Left ventricle myocardium inferior (tissue), 1 donor: ENCODE results near the gene FILIP1L. TPM values are rescaled to one million over a fixed set of nuclear protein-coding genes. Genes with fewer than 3 reads are reported as not detected.
A peak's percentile ranks its signal among the peaks of the same experiment; 100 is the strongest.

ENCODE experiments used
- DNase-seq: peaks from one replicate; pipeline ENCODE4 v3.0.0-alpha.2; 2020
- H3K27ac ChIP-seq: fragments of 200-600 bp; replicated peaks from 2 replicates; pipeline ENCODE4 v1.8.0; 2021
- H3K27me3 ChIP-seq: fragments of 200-600 bp; 2 replicates; pipeline ENCODE4 v1.8.0; 2021; ENCODE audit warnings: low read depth
- H3K36me3 ChIP-seq: fragments of 200-600 bp; 2 replicates; pipeline ENCODE4 v1.8.0; 2021
- H3K4me1 ChIP-seq: fragments of 200-600 bp; 2 replicates; pipeline ENCODE4 v1.8.0; 2021
- H3K4me3 ChIP-seq: fragments of 200-600 bp; 2 replicates; pipeline ENCODE4 v1.8.0; 2021; ENCODE audit warnings: mild to moderate bottlenecking, moderate library complexity
- H3K9me3 ChIP-seq: fragments of 200-600 bp; replicated peaks from 2 replicates; pipeline ENCODE4 v1.8.0; 2021
- CTCF ChIP-seq: fragments of 200-600 bp; IDR thresholded peaks from 2 replicates; pipeline ENCODE4 v1.8.0; 2021; ENCODE audit warnings: antibody characterized with exemption, mild to moderate bottlenecking, borderline replicate concordance
- intact Hi-C: fragments of 100-400 bp; cut with micrococcal nuclease; formaldehyde crosslinking; loops from one replicate; pipeline ENCODE4 v1.11.0; 2022
- total RNA-seq: library from RNA; stranded (reverse); fragmentation: NEBNext Ultra II Directional; extraction: Animal tissue kit (Norgen Biotek cat#: 25700); gene quantifications from one replicate; pipeline ENCODE4 v1.2.1, GENCODE V29; 2021
- donor health status: DM: no; HTN: yes; CAD: no; lungs with severe emphysema.

Gene FILIP1L
- total RNA-seq, 1 donor from 2014 or later, result 84.9 TPM

- no peak for TF ChIP-seq CTCF
- Histone ChIP-seq H3K27ac (peak overlapping the region; percentile 91), H3K4me1 (peaks cover 78% of the 10 kb centered on the region), H3K9me3 (no peaks in the 10 kb centered on the region), H3K4me3 (peak overlapping the region; percentile 80), H3K27me3 (no peaks in the 10 kb centered on the region), H3K36me3 (no peaks in the 10 kb centered on the region)
- DNase-seq, result no peak
- intact Hi-C loops, result loop anchor here (10.0 kb wide), 1 partner anchor 50 kb away; no protein-coding TSS in a partner anchor
Observed at GRCh38 chr3:99874237-99875002, 239.9 kb downstream of the FILIP1L start.

- Histone ChIP-seq H3K27ac (peak overlapping the region; percentile 91), H3K4me1 (peaks cover 88% of the 10 kb centered on the region), H3K9me3 (no peaks in the 10 kb centered on the region), H3K27me3 (no peaks in the 10 kb centered on the region), H3K4me3 (peak overlapping the region; percentile 80), H3K36me3 (no peaks in the 10 kb centered on the region)
- DNase-seq, result no peak
- intact Hi-C loops, result loop anchor here (10.0 kb wide), 1 partner anchor 51 kb away; no protein-coding TSS in a partner anchor
- TF ChIP-seq CTCF, result no peak
Observed at GRCh38 chr3:99873269-99874102, 240.8 kb downstream of the FILIP1L start.

- Histone ChIP-seq H3K27ac (peak overlapping the region; percentile 91), H3K4me1 (peaks cover 88% of the 10 kb centered on the region), H3K36me3 (no peaks in the 10 kb centered on the region), H3K9me3 (no peaks in the 10 kb centered on the region), H3K27me3 (no peaks in the 10 kb centered on the region), H3K4me3 (peak overlapping the region; percentile 80)
- DNase-seq, result no peak
- intact Hi-C loops, result loop anchor here (10.0 kb wide), 1 partner anchor 52 kb away; no protein-coding TSS in a partner anchor
- no peak for TF ChIP-seq CTCF
Observed at GRCh38 chr3:99872923-99873254, 241.4 kb downstream of the FILIP1L start.

- Histone ChIP-seq H3K9me3 (no peaks in the 10 kb centered on the region), H3K27me3 (no peaks in the 10 kb centered on the region), H3K4me1 (peaks cover 89% of the 10 kb centered on the region), H3K27ac (peak overlapping the region; percentile 42), H3K4me3 (peak overlapping the region; percentile 43), H3K36me3 (no peaks in the 10 kb centered on the region)
- no peak for DNase-seq
- intact Hi-C loops, result loop anchor here (10.0 kb wide), 1 partner anchor 53 kb away; no protein-coding TSS in a partner anchor
- no peak for TF ChIP-seq CTCF
Observed at GRCh38 chr3:99871231-99872045, 242.9 kb downstream of the FILIP1L start.

GRCh38 chr3:99870712-99871111 lies 243.6 kb downstream of the FILIP1L start:
- Histone ChIP-seq H3K9me3 (no peaks in the 10 kb centered on the region), H3K27me3 (no peaks in the 10 kb centered on the region), H3K4me1 (peaks cover 89% of the 10 kb centered on the region), H3K36me3 (peaks cover 4% of the 10 kb centered on the region), H3K4me3 (peak overlapping the region; percentile 43), H3K27ac (peak overlapping the region; percentile 42)
- TF ChIP-seq CTCF, result no peak
- intact Hi-C loops, result loop anchor here (10.0 kb wide), 1 partner anchor 54 kb away; no protein-coding TSS in a partner anchor
- DNase-seq, result no peak
